ENCODE results near the gene MOSMO.
"Not testable (repeated sequence)": the region's sequence is repeated elsewhere in the genome, so short reads cannot be mapped to it uniquely, and the experiment has no call there.

MOSMO gene

GRCh38 chr16:22091721-22092120, 83.8 kb downstream of the MOSMO start:
- H3K4me3 ChIP-seq (ENCODE audit: low read depth, low read length), result no peak overlapping the region

- no peak within 1 kb of the TSS for H3K4me3 ChIP-seq (ENCODE audit: low read depth, low read length)
Observed at GRCh38 chr16:22092143-22092933, 84.4 kb downstream of the MOSMO start, which contains the start of gene VWA3A. TSS of gene VWA3A (plus strand) at chr16:22092541. CDS start at chr16:22092638, 97 bp downstream.

GRCh38 chr16:22093331-22093730, 85.4 kb downstream of the MOSMO start:
- no peak overlapping the region for H3K4me3 ChIP-seq (ENCODE audit: low read depth, low read length)

- H3K4me3 ChIP-seq (ENCODE audit: low read depth, low read length), result no peak overlapping the region
Observed at GRCh38 chr16:22093996-22094395, 86.1 kb downstream of the MOSMO start.

GRCh38 chr16:22098405-22099255, 90.7 kb downstream of the MOSMO start:
- H3K4me3 ChIP-seq (ENCODE audit: low read depth, low read length), result no peak overlapping the region

GRCh38 chr16:22099256-22099975, 91.5 kb downstream of the MOSMO start:
- no peak overlapping the region for H3K4me3 ChIP-seq (ENCODE audit: low read depth, low read length)

GRCh38 chr16:22103441-22103840, 95.5 kb downstream of the MOSMO start:
- H3K4me3 ChIP-seq (ENCODE audit: low read depth, low read length), result no peak overlapping the region

GRCh38 chr16:22109258-22109898, 101.5 kb downstream of the MOSMO start:
- H3K4me3 ChIP-seq (ENCODE audit: low read depth, low read length), result no peak overlapping the region

GRCh38 chr16:22111629-22112028, 103.7 kb downstream of the MOSMO start:
- H3K4me3 ChIP-seq (ENCODE audit: low read depth, low read length), result not testable (repeated sequence)

- H3K4me3 ChIP-seq (ENCODE audit: low read depth, low read length), result no peak overlapping the region
Observed at GRCh38 chr16:22116095-22116700, 108.3 kb downstream of the MOSMO start.

- H3K4me3 ChIP-seq (ENCODE audit: low read depth, low read length), result no peak overlapping the region
Observed at GRCh38 chr16:22117609-22118008, 109.7 kb downstream of the MOSMO start.

- no peak overlapping the region for H3K4me3 ChIP-seq (ENCODE audit: low read depth, low read length)
Observed at GRCh38 chr16:22120440-22120839, 112.5 kb downstream of the MOSMO start.

GRCh38 chr16:22122239-22122638, 114.3 kb downstream of the MOSMO start:
- H3K4me3 ChIP-seq (ENCODE audit: low read depth, low read length), result no peak overlapping the region

GRCh38 chr16:22123146-22123545, 115.2 kb downstream of the MOSMO start:
- H3K4me3 ChIP-seq (ENCODE audit: low read depth, low read length), result no peak overlapping the region

- no peak overlapping the region for H3K4me3 ChIP-seq (ENCODE audit: low read depth, low read length)
Observed at GRCh38 chr16:22123759-22124490, 116.0 kb downstream of the MOSMO start.

- H3K4me3 ChIP-seq (ENCODE audit: low read depth, low read length), result no peak overlapping the region
Observed at GRCh38 chr16:22124583-22125284, 116.8 kb downstream of the MOSMO start.

GRCh38 chr16:22126037-22126558, 118.2 kb downstream of the MOSMO start:
- H3K4me3 ChIP-seq (ENCODE audit: low read depth, low read length), result no peak overlapping the region

- H3K4me3 ChIP-seq (ENCODE audit: low read depth, low read length), result not testable (repeated sequence)
Observed at GRCh38 chr16:22128537-22128936, 120.6 kb downstream of the MOSMO start.

- no peak overlapping the region for H3K4me3 ChIP-seq (ENCODE audit: low read depth, low read length)
Observed at GRCh38 chr16:22130528-22130927, 122.6 kb downstream of the MOSMO start.

All from iPS-11a (cell line).